Daoy (cell line): Measurements from ENCODE around the gene ACTR3C. TPM values are rescaled to one million over a fixed set of nuclear protein-coding genes. Genes with fewer than 3 reads are reported as not detected.
"Not testable (repeated sequence)": the region's sequence is repeated elsewhere in the genome, so short reads cannot be mapped to it uniquely, and the experiment has no call there.

Experiments used
- DNase-seq: peaks from one replicate; pipeline ENCODE4 v3.0.0-alpha.2; 2015; ENCODE audit warnings: low read depth
- total RNA-seq: library from RNA; depleted of rRNA; stranded (reverse); fragments of >200 nt; shearing (Covaris generic); gene quantifications from 2 replicates; pipeline ENCODE4 v1.2.3, GENCODE V29; 2014

Gene ACTR3C
- total RNA-seq, 1 experiment from 2014 or later, result 2.7 TPM

DNA sequence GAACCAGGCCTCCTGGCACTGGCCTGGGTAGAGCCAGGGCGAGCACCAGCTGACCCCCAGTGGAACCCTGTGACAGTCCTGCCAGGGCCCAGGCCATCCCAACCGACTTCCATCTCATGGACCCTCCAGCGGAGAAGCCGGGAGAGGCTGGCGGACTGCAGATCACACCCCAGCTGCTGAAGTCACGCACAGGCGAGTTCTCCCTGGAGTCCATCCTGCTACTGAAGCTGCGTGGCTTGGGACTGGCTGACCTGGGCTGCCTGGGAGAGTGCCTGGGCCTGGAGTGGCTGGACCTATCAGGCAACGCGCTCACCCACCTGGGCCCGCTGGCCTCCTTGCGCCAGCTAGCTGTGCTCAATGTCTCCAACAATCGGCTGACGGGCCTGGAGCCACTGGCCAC is 13.4 kb upstream of the ACTR3C start:
- DNase-seq, result no peak

DNA sequence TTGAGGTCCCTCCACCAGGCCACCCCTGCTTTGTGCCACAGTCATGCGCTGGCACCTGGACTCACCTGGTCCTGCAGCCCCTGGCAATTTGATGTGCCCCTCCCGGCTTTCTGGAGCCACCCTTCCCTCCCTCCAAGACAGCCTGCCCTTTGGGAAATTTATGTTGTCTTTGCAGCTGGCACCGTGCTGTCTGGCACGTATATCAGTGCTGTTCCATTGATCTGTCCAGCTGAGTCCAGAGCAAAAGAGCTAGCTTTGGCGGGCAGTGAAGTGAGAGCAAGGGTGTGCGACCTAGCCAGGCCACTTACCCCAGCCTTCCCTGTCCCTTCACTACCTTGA is 12.4 kb upstream of the ACTR3C start:
- no peak for DNase-seq

DNA sequence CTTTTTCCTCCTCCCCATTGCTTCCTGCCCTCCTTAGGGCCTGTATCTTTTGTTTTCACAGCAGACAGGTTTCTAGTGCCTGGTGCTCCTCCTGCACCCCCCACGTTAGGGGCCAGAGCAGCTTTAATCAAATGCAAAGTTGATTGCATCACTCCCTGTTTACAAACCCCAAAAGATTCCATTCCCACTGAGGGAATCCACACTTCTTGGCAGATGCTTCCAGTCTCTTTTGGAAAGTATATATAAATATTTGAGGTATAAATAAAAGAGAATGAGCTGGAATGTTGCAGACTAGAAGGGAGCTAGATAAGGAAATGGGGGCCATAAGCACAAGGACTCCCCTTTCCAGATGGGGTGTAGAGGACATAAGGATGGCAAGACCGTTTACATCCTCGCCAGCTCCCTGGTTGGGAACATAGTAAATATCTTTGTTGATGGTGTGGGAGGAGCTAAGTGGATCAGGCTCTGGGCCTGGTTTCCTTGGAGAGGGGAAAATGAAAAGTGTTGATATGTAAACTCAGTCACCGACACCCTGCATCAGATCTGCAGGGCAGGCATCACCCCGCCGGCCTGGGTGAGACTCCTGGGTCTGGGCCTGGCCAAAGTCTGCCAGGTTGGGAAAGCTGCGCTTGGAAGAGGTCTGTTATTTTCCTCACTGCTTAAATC is 11.9 kb upstream of the ACTR3C start:
- DNase-seq, result no peak

DNA sequence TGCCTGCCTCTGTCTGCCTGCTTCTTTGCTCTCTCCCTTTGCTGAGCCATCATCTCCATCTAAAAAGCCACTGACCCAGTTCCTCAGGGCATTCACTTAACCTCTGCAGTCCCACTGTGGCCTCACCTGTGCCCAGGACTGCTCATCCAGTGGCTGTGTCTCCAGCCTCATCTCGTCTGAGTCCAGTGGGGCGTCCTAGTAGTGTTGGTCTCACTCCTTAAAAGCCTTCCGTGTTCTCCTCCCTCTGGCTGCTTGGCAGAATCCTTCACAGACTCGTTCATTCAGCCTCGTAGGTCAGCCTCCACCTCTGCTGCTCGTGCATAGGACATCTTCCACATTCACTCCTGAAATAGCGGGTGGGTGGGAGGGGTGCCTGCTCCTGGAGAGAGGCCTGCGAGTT is 10.8 kb upstream of the ACTR3C start:
- DNase-seq, result no peak

DNA sequence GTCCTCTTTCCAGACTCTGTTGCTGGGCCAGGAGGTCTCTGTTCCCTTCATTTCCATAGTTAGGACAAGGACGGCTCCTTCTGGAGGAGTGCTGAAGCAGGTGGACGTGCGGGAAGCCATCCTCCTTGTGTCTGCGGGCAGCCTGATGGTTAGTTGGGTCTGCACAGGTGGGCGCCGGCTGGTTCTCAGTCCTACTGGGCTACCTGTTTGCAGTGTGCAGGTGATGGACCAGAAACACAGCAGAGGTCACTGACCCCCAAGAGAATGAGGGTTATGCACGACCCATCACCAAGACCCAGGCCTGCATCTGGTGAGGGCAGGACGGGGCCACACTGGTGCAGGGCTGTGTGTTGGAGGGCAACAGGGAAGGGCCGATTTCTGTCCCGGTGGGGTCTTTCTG is 10.3 kb upstream of the ACTR3C start:
- no peak for DNase-seq

DNA sequence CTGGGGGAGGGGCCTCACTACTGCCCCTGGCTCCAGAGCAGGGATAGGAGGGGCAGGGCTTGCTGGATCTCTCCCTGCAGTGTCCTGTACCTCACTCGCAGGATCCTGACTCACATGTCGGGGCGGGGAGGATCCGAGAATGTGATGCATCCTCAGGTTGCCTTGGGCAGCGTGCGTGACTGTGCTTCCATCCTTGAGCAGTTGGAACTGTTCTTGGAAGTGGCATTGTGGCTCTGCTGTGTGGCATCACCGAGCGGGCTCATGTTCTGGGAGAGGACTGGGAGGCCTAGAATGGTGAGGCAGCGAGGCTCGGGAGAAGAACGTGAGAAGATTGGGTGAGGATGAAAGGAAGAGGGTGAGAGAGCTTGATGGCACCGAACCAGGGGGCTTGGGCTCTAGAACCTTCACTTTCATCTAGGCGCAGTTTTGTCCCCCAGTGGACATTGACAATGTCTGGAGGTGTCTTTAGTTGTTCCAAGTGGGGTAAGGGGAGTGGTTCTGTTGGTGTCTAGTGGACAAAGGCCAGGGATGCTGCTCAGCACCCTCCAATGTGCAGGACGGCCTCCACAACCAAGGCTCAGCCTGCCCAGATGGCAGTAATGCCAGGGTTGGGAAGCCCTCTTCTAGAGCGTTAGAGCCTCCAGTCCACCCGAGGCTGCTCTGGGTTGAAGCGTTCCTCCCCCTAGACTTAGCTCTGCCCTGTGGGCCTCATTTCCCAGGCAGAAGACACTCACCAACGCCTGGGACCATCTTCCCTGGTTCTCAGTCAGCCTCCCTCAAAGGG is 9.7 kb upstream of the ACTR3C start:
- no peak for DNase-seq

DNA sequence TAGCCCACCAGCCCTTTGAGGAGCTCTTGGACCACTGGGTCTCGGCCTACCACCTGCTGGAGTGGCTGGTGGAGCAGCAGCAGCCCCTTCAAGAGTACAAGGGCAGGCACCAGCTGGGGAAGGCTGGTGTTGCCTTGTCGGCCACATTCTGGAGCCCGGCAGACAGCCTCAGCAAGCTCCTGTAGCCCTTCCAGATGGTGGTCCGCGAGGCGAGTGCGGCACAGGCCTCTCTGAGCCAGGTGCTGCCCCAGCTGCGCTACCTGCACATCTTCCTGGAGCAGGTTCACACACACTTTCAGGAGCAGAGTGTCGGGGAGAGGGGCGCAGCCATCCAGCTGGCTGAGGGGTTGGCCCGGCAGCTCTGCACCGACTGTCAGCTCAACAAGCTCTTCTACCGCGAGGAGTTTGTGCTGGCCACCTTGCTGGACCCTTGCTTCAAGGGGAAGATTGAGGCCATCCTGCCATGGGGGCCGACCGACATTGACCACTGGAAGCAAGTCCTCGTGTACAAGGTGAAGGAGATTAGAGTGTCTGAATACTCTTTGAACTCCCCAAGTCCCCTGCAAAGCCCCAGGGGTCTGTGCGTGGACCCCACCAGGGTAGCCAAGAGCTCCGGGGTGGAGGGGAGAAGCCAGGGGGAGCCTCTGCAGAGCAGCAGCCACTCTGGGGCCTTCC is 7.0 kb upstream of the ACTR3C start:
- DNase-seq, result no peak

DNA sequence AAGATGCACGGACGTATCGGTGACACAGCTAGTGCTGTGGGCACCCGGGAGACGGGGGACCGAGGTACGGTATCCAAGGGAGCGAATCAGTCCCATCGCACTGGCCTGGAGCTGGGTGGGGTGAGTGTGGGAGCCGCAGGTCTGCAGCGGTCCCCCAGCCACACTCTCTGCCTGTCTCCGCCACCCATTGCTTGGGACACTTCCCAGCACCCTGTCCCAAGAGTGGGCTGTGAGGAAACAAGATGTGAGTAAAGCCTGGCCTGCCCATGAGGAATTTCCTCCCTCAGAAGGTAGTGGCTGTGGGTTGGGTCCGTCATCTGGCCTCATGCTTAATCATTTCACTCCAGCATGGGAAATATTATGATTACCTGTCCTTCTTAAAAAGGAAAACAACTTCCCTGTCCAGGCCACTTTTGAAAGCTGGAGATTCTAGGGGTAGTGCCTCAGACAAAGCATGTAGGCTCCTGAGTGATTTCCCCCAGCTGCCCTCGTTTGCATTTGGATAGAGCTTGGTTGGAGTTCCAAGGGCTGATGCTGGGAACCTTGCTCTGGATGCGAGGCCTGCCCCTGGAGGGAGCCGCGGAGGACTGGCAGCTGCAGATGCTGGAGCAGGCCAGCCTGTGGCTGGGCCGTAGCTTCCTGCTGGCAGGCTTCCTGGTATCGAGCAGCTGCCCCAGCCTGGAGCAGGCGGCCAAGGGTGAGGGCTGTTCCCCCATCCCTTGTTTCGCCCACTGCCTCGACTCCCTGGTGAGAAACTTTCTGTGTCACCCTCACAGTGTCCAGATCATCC is 6.2 kb upstream of the ACTR3C start:
- no peak for DNase-seq

DNA sequence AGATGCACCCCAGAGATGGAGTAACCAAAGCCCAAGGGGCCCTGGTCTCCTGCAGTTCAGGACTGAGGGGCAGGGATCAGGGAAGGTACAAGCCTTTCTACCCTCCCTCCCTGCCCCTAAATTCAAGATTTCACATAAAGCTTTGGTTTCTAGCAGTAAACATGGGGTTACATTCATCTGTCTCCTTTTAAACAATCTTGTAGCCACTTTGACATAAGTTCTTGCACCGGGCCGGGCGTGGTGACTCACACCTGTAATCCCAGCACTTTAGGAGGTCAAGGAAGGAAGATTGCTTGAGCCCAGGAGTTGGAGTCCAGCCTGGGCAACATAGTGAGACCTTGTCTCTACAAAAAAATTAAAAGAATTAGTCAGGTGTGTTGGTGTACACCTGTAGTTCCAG is 4.0 kb upstream of the ACTR3C start:
- DNase-seq, result no peak

DNA sequence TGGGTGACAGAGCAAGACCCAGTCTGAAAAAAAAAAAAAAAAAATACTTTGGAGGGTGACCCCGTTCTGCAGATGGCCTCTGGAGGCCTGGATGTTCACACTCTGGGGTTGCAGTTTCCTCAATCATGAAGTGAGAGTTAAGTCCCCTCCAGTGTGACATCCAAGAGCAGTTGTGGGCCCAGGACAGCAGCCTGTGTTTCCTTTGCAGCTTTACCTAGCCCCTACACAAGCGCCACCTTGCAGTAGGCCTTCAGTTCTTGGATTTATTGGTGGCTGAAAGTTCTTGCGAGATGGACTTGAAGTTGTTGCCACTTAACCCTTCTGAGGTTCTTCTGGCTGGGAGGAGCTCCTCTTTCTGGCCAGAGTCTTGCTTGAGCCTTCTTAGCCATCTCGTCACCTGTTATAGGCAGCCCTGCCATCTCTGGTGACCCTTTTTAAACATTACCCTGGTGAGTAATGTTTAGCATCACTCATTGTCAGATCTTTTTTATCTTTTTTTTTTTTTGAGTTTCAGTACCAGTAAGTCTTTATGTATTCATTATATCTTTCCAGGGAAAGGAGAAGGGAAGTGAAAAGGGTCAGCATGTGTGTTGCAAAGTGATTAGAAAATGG is 3.4 kb upstream of the ACTR3C start:
- no peak for DNase-seq

DNA sequence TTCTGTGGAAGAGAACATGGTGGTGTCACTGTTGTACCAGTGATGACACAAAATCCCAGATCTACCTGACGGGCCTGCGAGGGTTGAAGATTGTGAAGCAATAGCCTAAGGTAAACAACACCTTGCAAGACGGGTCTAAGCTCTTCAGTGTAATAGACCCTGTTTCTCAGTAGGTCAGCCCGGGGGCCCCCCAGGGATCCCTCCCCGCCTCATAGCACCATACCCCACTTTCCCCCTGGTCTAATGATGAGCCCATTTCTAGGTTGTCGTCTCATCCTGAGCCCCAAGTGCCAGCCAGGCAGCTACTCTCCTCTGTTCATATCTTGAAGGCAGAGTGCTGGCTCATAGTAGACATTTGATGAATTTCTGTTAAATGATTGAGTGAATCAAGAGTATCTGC is 2.6 kb upstream of the ACTR3C start:
- DNase-seq, result no peak

DNA sequence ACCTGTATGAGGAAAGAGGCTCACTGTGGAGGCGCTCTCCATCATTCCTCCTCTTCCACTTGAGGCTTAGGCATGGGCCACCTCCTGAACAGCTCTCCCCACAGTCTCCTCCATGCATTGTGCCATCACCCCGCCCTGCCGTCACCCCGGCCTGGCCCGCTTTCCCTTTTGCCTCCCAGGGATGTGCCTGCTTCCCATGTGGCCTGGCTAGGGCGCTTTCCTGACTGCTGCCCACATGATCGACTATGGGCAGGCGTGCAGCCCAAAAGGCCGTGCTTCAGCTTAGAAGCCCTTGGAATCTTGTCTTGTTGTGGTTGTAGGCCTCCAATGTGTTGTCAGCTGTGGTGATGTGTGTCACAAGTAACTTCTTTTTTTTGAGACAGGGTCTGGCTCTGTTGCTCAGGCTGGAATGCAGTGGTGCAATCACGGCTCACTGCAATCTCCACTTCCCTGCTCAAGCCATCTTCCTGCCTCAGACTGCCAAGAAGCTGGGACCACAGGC is 1.8 kb upstream of the ACTR3C start:
- DNase-seq, result no peak

DNA sequence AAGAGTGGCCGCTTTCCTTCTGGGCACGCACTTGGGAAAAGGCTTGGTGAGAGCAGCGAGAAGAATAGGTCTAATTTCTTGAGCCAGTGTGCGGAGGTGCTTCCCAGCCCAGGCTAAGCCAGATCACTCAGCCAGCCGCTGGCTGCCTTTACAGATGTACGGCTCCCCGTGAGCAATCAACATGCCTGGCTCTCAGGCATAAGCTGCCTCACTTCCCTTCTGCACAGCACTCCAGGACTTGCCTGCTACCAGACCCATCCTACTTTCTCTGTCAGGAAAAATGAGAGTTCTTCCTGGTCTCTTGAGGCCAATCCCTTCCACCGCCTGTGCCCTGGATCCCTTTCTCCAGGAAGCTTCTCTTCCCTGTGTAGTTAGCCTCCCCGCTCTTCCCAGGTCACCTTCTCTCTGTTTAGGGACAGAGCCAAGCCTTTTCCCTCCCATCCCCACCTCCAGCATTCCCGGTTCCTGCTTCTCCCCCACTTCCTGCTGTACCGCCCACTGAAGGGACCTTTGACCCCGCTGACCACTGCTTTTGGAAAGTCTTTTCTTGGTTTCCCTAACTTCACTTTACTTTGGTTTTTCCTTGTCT is 1.1 kb upstream of the ACTR3C start:
- DNase-seq, result no peak

DNA sequence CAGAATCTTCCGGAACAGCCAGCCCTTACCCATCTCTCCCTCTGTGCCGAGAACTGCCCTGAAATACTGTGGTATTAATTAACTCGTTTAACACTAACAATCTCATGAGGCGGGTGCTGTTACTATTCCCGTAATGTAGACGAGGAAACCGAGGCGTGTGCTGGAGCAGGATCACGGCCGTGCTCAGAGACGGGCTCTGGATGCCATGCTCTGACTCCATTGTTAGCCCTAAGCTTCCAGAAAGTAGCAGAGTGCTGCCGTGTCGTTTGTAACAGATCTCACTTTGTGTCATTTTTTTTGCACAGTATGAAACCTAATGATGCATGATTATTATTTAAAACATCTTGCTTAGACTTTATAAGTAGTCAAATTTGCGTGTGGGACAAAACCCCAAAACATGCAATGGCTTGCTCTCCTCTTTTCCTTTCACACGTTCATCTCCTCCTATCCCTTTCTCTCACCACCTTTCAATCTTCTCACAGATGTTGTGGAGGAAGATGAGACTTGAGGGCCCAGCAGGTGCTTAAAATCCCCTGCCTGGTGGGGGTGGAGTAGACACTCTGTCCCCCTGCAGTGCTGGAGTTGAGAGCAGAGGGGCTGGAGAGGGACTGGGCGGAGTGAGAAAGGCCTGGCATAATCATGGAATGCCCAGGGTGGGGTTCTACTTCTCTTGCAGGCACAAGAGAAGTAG is 482 bp upstream of the ACTR3C start:
- no peak for DNase-seq

DNA sequence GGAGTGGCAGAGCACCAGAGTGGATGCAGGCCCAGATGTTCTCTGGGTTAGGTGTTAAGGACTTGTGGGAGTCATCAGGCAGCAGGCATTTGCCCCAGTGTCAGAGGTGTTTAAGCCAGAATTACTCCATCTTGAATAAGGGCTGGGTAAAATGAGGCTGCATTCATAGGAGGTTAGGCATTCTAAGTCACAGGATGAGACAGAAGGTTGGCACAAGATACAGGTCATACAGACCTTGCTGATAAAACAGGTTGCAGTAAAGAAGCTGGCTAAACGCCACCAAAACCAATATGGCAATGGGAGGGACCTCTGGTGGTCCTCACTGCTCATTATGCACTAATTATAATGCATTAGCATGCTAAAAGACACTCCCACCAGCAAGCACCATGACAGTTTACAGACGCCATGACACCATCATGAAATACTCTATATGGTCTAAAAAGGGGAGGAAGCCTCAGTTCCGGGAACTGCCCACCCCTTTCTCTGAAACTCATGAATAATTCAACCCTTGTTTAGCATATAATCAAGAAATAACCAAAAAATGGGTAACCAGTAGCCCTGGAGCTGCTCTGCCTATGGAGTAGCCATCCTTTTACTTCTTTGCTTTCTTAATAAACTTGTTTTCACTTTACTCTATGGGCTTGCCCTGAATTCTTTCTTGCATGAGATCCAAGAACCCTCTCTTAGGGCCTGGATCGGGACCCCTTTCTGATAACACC is 1.1 kb downstream of the ACTR3C start:
- DNase-seq, result no peak

DNA sequence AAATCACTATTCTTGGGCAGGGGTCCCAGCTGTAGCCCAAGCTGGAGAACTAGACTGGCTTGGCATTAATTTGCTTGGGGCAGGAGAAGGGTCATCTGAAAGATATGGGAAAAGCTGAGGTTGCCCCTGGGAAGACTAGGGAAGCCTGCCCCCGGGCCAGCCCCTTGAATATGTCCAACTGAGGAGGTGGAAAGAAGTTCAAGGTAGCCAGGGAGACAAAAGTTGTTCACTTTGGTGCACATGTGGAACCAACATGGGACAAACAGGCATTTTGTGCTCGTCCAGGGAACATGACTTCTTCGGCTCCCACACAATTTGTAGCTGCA is 1.6 kb downstream of the ACTR3C start:
- no peak for DNase-seq

DNA sequence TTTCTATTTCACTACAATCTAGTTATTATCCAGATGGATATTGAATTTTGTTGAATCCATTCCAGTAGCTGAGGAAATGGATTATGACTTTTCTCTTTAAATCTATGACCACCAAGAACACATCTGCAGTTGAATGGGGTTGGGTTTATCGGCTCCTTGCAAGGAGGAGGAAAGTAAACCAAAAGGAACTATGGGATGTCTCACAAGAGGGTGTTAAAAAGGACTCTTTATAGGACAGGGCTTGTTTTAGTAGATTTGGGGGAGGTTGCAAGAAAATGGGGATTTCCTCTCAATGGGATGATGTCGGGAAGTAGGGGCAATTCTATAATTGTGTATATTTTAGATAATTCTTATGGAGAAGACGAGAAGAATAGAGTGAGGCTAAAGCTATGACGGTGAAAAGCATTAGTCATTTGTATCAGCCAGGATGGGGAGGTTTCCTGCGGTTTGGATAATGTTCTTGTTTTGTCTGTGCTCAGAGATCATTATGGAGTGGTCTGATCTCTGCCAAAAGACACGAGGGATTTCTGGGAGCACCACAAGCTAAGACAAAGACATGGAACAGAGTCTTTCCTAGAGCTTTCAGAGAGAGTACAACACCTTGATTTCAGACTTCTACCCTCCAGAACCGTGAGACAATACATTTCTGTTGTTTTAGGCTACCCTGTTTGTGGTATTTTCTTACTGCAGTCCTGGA is 5.4 kb downstream of the ACTR3C start:
- peak; percentile 93 for DNase-seq

DNA sequence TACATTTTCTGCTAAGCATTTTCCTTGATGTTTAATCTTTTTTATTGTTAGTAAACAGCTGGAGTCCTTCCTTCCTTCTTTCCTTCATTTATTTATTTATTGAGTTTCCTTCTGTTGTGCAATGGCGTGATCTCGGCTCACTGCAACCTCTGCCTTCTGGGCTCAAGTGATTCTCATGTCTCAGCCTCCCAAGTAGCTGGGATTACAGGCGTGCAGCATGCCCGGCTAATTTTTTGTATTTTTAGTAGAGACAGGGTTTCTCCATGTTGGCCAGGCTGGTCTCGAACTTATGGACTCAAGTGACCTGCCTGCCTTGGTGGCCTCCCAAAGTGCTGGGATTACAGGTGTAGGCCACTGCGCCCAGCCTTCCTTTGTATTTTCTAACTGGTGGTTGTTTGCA is 6.4 kb downstream of the ACTR3C start:
- not testable (repeated sequence) for DNase-seq

DNA sequence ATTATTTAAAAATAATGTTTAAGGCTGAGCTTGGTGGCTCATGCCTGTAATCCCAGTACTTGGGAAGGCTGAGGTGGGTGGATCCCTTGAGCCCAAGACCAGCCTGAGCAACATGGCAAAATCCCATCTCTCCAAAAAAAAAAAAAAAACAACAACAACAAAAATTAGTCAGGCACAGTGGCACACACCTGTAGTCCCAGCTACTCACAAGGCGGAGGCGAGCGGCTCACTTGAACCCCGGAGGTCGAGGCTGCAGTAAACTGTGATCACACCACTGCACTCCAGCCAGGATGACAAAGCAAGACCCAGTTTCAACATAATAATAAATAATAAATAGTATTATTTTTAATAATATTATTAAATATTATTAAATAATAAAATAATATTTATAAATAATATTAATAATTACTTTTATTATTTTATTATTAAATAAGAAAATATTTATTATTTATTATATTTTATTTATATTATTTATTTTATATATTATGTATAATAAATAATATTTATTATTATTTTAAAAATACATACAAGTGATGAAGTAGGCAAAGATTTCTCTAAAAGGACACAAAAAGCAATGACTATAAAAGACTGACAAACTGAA is 8.6 kb downstream of the ACTR3C start:
- no peak for DNase-seq
